Measurements from ENCODE around the gene BOC.

- TF ChIP-seq POLR2A (IDR thresholded peaks at IDR 0.05; ENCODE audit: low read depth, low read length) (no peak), POLR2AphosphoS5 (IDR thresholded peaks at IDR 0.05; ENCODE audit: low read depth, low read length) (no peak), TAF1 (IDR thresholded peaks at IDR 0.05; ENCODE audit: borderline replicate concordance, low read depth, low read length) (no peak)
Observed at GRCh38 chr3:113259196-113259595, 47.8 kb downstream of the BOC start.
